Trophoblast cell (in vitro differentiated cells and primary cell): ENCODE results near the gene RBFOX1.
A peak's percentile ranks its signal among the peaks of the same experiment; 100 is the strongest.

Experiments used
- DNase-seq, 2 donors: peaks; one replicate each; pipeline ENCODE4 v3.0.0-alpha.2; 2016
- H2AFZ ChIP-seq: 2 replicates; pipeline ENCODE4 v1.6.1; 2013; ENCODE audit warnings: low read length, moderate library complexity, mild to moderate bottlenecking; ENCODE audit not compliant: insufficient read depth, poor library complexity
- H2AK5ac ChIP-seq: 2 replicates; pipeline ENCODE4 v1.6.1; 2013; ENCODE audit warnings: mild to moderate bottlenecking, low read length
- H2BK120ac ChIP-seq: 2 replicates; pipeline ENCODE4 v1.6.1; 2013; ENCODE audit warnings: low read length, mild to moderate bottlenecking, moderate library complexity; ENCODE audit not compliant: insufficient read depth, poor library complexity
- H2BK12ac ChIP-seq: 2 replicates; pipeline ENCODE4 v1.6.1; 2013; ENCODE audit warnings: mild to moderate bottlenecking, low read length, moderate library complexity
- H2BK5ac ChIP-seq: 2 replicates; pipeline ENCODE4 v1.6.1; 2013; ENCODE audit warnings: low read length, low read depth, moderate library complexity, mild to moderate bottlenecking; ENCODE audit not compliant: poor library complexity
- H3K14ac ChIP-seq: 2 replicates; pipeline ENCODE4 v1.6.1; 2013; ENCODE audit warnings: mild to moderate bottlenecking, low read length
- H3K18ac ChIP-seq: 2 replicates; pipeline ENCODE4 v1.6.1; 2013; ENCODE audit warnings: mild to moderate bottlenecking, low read length
- H3K23ac ChIP-seq: 2 replicates; pipeline ENCODE4 v1.6.1; 2013; ENCODE audit warnings: low read length
- H3K27ac ChIP-seq: 2 replicates; pipeline ENCODE4 v1.5.1; 2013; ENCODE audit warnings: low read depth, mild to moderate bottlenecking, inconsistent platforms, low read length, moderate library complexity
- H3K27me3 ChIP-seq: 2 replicates; pipeline ENCODE4 v1.6.1; 2013; ENCODE audit warnings: inconsistent platforms, mild to moderate bottlenecking, low read length, moderate library complexity; ENCODE audit not compliant: insufficient read depth
- H3K36me3 ChIP-seq, 2 experiments: 1 replicate in 1 of 2; 2 replicates in 1 of 2; pipeline ENCODE4 v1.6.1; 2013; ENCODE audit warnings: low read length in 2 of 2, mild to moderate bottlenecking in 2 of 2, moderate library complexity in 1 of 2; ENCODE audit not compliant: insufficient read depth in 2 of 2, control insufficient read depth in 1 of 2
- H3K4ac ChIP-seq: 2 replicates; pipeline ENCODE4 v1.6.1; 2013; ENCODE audit warnings: low read depth, mild to moderate bottlenecking, low read length, moderate library complexity
- H3K4me1 ChIP-seq, 2 experiments: 1 replicate in 1 of 2; 2 replicates in 1 of 2; pipeline ENCODE4 v1.6.1; 2013; ENCODE audit warnings: low read length in 2 of 2, mild to moderate bottlenecking in 2 of 2, moderate library complexity in 1 of 2; ENCODE audit not compliant: insufficient read depth in 2 of 2, control insufficient read depth in 1 of 2
- H3K4me2 ChIP-seq: 2 replicates; pipeline ENCODE4 v1.6.1; 2013; ENCODE audit warnings: inconsistent platforms, mild to moderate bottlenecking, low read length, moderate library complexity
- H3K4me3 ChIP-seq: 2 replicates; pipeline ENCODE4 v1.5.1; 2013; ENCODE audit warnings: mild to moderate bottlenecking, low read depth, low read length, inconsistent platforms
- H3K79me1 ChIP-seq: one replicate; pipeline ENCODE4 v1.6.1; 2013; ENCODE audit warnings: low read length
- H3K79me2 ChIP-seq: 2 replicates; pipeline ENCODE4 v1.6.1; 2013; ENCODE audit warnings: low read length, mild to moderate bottlenecking; ENCODE audit not compliant: control insufficient read depth, insufficient read depth, poor library complexity
- H3K9ac ChIP-seq: 2 replicates; pipeline ENCODE4 v1.6.1; 2013; ENCODE audit warnings: mild to moderate bottlenecking, low read length
- H3K9me3 ChIP-seq: 2 replicates; pipeline ENCODE4 v1.6.1; 2013; ENCODE audit warnings: low read depth, mild to moderate bottlenecking, control low read depth, inconsistent platforms, low read length; ENCODE audit not compliant: insufficient read depth
- H4K12ac ChIP-seq: 2 replicates; pipeline ENCODE4 v1.6.1; 2013; ENCODE audit warnings: low read depth, mild to moderate bottlenecking, low read length, moderate library complexity
- H4K8ac ChIP-seq: 2 replicates; pipeline ENCODE4 v1.6.1; 2013; ENCODE audit warnings: low read depth, mild to moderate bottlenecking, low read length, moderate library complexity
- H4K91ac ChIP-seq: one replicate; pipeline ENCODE4 v1.6.1; 2013; ENCODE audit warnings: low read depth, mild to moderate bottlenecking, low read length, moderate library complexity
- WGBS: extraction: QIAGEN DNeasy Blood & Tissue Kit; methylation state at CpG from one replicate; pipeline ENCODE4 v1.1.7; 2013; ENCODE audit warnings: missing lambda C conversion rate; ENCODE audit not compliant: insufficient read length, insufficient coverage; ENCODE audit errors: extremely low coverage; 5-methylcytosine and 5-hydroxymethylcytosine counted together

RBFOX1 gene

GRCh38 chr16:7376227-7376626, 43.6 kb downstream of the RBFOX1 start:
- H3K27me3 ChIP-seq, result no peaks in the 10 kb centered on the region
- no peak overlapping the region for H3K4me3 ChIP-seq
- no peaks in the 10 kb centered on the region for H3K79me1 ChIP-seq
- H2BK5ac ChIP-seq, result no peak overlapping the region
- H4K91ac ChIP-seq, result no peak overlapping the region
- H4K8ac ChIP-seq, result no peak overlapping the region
- H3K4me1 ChIP-seq, result no peaks in the 10 kb centered on the region
- no peaks in the 10 kb centered on the region for H3K79me2 ChIP-seq
- H3K27ac ChIP-seq, result no peak overlapping the region
- no peak overlapping the region for H2BK120ac ChIP-seq
- no peak overlapping the region for H3K14ac ChIP-seq
- H3K36me3 ChIP-seq, result no peaks in the 10 kb centered on the region
- no peak overlapping the region for H2AK5ac ChIP-seq
- no peak overlapping the region for H3K4me2 ChIP-seq
- no CpG with 5 or more reads among the region's 5 CpGs for WGBS
- no peaks in the 10 kb centered on the region for H3K9me3 ChIP-seq
- no peak overlapping the region for H2BK12ac ChIP-seq
- H2AFZ ChIP-seq, result no peak overlapping the region
- H3K18ac ChIP-seq, result no peak overlapping the region
- no peak overlapping the region for H4K12ac ChIP-seq
- H3K9ac ChIP-seq, result no peak overlapping the region
- H3K23ac ChIP-seq, result no peak overlapping the region
- H3K4ac ChIP-seq, result no peak overlapping the region
- DNase-seq, result peak in 1 of 2 donors; percentile 36

GRCh38 chr16:7377231-7377630, 44.6 kb downstream of the RBFOX1 start:
- Histone ChIP-seq H3K4me3 (no peak overlapping the region), H3K9ac (no peak overlapping the region), H2AK5ac (no peak overlapping the region), H2BK12ac (no peak overlapping the region), H2BK5ac (no peak overlapping the region), H3K36me3 (no peaks in the 10 kb centered on the region), H3K4ac (no peak overlapping the region), H3K9me3 (no peaks in the 10 kb centered on the region), H3K79me2 (no peaks in the 10 kb centered on the region), H2AFZ (no peak overlapping the region), H3K27me3 (no peaks in the 10 kb centered on the region), H2BK120ac (no peak overlapping the region), H3K14ac (no peak overlapping the region), H3K79me1 (no peaks in the 10 kb centered on the region), H3K4me2 (no peak overlapping the region), H3K27ac (no peak overlapping the region), H3K4me1 (no peaks in the 10 kb centered on the region), H3K23ac (no peak overlapping the region), H4K91ac (no peak overlapping the region), H4K12ac (no peak overlapping the region), H3K18ac (no peak overlapping the region), H4K8ac (no peak overlapping the region)
- no CpG with 5 or more reads among the region's 5 CpGs for WGBS
- DNase-seq, result no peak

GRCh38 chr16:7378024-7378695, 45.5 kb downstream of the RBFOX1 start:
- Histone ChIP-seq H3K9ac (no peak overlapping the region), H3K36me3 (no peaks in the 10 kb centered on the region), H2BK5ac (no peak overlapping the region), H3K23ac (no peak overlapping the region), H4K8ac (no peak overlapping the region), H3K9me3 (no peaks in the 10 kb centered on the region), H2AFZ (no peak overlapping the region), H4K91ac (no peak overlapping the region), H3K4me2 (no peak overlapping the region), H3K4me1 (no peaks in the 10 kb centered on the region), H3K79me1 (no peaks in the 10 kb centered on the region), H3K18ac (no peak overlapping the region), H3K14ac (no peak overlapping the region), H3K4me3 (no peak overlapping the region), H2BK12ac (no peak overlapping the region), H3K4ac (no peak overlapping the region), H2AK5ac (no peak overlapping the region), H2BK120ac (no peak overlapping the region), H3K27me3 (no peaks in the 10 kb centered on the region), H3K79me2 (no peaks in the 10 kb centered on the region), H3K27ac (no peak overlapping the region), H4K12ac (no peak overlapping the region)
- DNase-seq, result no peak
- no CpG with 5 or more reads among the region's 16 CpGs for WGBS

GRCh38 chr16:7380441-7380840, 47.8 kb downstream of the RBFOX1 start:
- H4K91ac ChIP-seq, result no peak overlapping the region

More at GRCh38 chr16:7380441-7380840, 47.8 kb downstream of the RBFOX1 start:
- DNase-seq, result no peak
- no peak overlapping the region for H2BK12ac ChIP-seq
- no peak overlapping the region for H3K4me3 ChIP-seq
- no peak overlapping the region for H3K9ac ChIP-seq
- H3K9me3 ChIP-seq, result no peaks in the 10 kb centered on the region
- H3K14ac ChIP-seq, result no peak overlapping the region
- no peak overlapping the region for H3K4me2 ChIP-seq
- no peaks in the 10 kb centered on the region for H3K27me3 ChIP-seq
- no peak overlapping the region for H4K8ac ChIP-seq
- H4K12ac ChIP-seq, result no peak overlapping the region
- H2AK5ac ChIP-seq, result no peak overlapping the region
- H3K27ac ChIP-seq, result no peak overlapping the region
- no peak overlapping the region for H3K4ac ChIP-seq
- no peaks in the 10 kb centered on the region for H3K79me2 ChIP-seq
- no peaks in the 10 kb centered on the region for H3K4me1 ChIP-seq
- no peak overlapping the region for H2AFZ ChIP-seq
- no peaks in the 10 kb centered on the region for H3K79me1 ChIP-seq
- H3K23ac ChIP-seq, result no peak overlapping the region
- H2BK5ac ChIP-seq, result no peak overlapping the region
- no CpG with 5 or more reads among the region's 5 CpGs for WGBS
- H3K18ac ChIP-seq, result no peak overlapping the region
- no peak overlapping the region for H2BK120ac ChIP-seq
- no peaks in the 10 kb centered on the region for H3K36me3 ChIP-seq
